ENCODE results near the gene ZNF253. TPM values are rescaled to one million over a fixed set of nuclear protein-coding genes. Genes with fewer than 3 reads are reported as not detected.
"Not testable (repeated sequence)": the region's sequence is repeated elsewhere in the genome, so short reads cannot be mapped to it uniquely, and the experiment has no call there.

ZNF253 gene
- total and polyA plus RNA-seq, 2 experiments from 2014 or later, result 31.4 to 44.7 TPM

DNA sequence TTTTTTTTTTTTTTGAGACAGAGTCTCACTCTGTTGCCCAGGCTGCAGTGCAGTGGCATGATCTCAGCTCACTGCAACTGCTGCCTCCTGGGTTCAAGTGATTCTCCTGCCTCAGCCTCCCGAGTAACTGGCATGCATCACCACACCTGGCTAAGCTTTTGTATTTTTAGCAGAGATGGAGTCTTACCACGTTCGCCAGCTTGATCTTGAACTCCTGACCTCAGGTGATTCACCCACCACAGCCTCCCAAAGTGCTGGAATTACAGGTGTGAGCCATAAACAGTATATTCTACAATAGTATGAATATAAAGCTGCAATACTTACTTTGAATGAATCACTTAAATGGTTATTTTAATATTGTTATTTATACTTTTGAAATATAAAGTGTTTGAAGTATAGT lies 41.9 kb downstream of the ZNF253 start:
- peaks cover 61% of the 10 kb centered on the region for H3K4me1 Mint-ChIP-seq

DNA sequence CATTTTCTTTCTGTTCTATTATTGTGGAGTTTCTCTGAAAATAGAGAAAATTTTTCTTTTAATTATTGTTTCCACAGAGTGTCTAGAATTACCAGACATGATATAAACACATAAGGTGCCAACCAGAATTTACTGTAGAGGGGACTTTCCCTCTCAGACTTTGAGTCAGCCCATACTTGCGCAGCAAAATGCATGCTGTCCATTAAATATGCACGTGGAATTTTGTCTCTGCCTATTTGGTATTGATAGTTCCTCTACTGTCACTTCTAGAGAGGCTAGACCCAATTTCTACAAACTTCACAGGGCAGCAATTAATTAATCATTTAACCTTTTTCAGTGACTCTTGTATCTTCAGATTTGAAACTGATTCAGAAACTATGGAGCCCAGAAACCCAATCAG lies 44.0 kb downstream of the ZNF253 start:
- H3K36me3 ChIP-seq (ENCODE audit: insufficient read depth), result peaks cover 9% of the 10 kb centered on the region; the same call in 1 of the 2 replicates
- H3K9me2 ChIP-seq (ENCODE audit: insufficient read depth), result no peaks in the 10 kb centered on the region
- ATAC-seq, result no peak
- no peak overlapping the region for H2AFZ ChIP-seq
- H3K4me3 ChIP-seq, result no peak overlapping the region
- Mint-ChIP-seq H3K36me3 (ENCODE audit: low read depth) (peaks cover 46% of the 10 kb centered on the region), H3K9me3 (no peaks in the 10 kb centered on the region; the same call in 2 of the 3 replicates), H3K4me1 (peaks cover 45% of the 10 kb centered on the region), H3K4me3 (no peak overlapping the region), H3K27ac (no peak overlapping the region; the same call in 1 of the 2 replicates), H3K27me3 (ENCODE audit: insufficient read depth, low read depth, poor library complexity) (peaks cover 13% of the 10 kb centered on the region)
- H3K4me1 ChIP-seq (ENCODE audit: insufficient read depth), result peaks cover 40% of the 10 kb centered on the region
- no peak for DNase-seq (ENCODE audit: low spot score)
- H3K27me3 ChIP-seq (ENCODE audit: insufficient read depth), result no peaks in the 10 kb centered on the region
- H3K4me2 ChIP-seq, result no peak overlapping the region
- H3K79me2 ChIP-seq (replicated peaks; ENCODE audit: insufficient read depth), result peaks cover 100% of the 10 kb centered on the region
- 0 out of 2 replicates have a peak, but pooled peaks cover 3% of the 10 kb centered on the region for H3F3A ChIP-seq (replicated peaks; ENCODE audit: low read depth)
- no peak overlapping the region for H3K27ac ChIP-seq (ENCODE audit: low read depth)
- no peak for TF ChIP-seq EZH2 (IDR thresholded peaks at IDR 0.05; ENCODE audit: low read depth, unreplicated experiment)
- TF ChIP-seq, protein P1, sequence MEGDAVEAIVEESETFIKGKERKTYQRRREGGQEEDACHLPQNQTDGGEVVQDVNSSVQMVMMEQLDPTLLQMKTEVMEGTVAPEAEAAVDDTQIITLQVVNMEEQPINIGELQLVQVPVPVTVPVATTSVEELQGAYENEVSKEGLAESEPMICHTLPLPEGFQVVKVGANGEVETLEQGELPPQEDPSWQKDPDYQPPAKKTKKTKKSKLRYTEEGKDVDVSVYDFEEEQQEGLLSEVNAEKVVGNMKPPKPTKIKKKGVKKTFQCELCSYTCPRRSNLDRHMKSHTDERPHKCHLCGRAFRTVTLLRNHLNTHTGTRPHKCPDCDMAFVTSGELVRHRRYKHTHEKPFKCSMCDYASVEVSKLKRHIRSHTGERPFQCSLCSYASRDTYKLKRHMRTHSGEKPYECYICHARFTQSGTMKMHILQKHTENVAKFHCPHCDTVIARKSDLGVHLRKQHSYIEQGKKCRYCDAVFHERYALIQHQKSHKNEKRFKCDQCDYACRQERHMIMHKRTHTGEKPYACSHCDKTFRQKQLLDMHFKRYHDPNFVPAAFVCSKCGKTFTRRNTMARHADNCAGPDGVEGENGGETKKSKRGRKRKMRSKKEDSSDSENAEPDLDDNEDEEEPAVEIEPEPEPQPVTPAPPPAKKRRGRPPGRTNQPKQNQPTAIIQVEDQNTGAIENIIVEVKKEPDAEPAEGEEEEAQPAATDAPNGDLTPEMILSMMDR (conservative IDR thresholded peaks at IDR 0.05; ENCODE audit: low read depth in 2 of 2), result no peak
- TF ChIP-seq STAT1 (IDR thresholded peaks at IDR 0.05; ENCODE audit: unreplicated experiment), result no peak
- TF ChIP-seq JUNB (IDR thresholded peaks at IDR 0.05; ENCODE audit: unreplicated experiment), result no peak
- TF ChIP-seq ZNF114 (CRISPR knock-in tag; IDR thresholded peaks at IDR 0.05), result no peak
- no peak for TF ChIP-seq EZH2phosphoT487 (IDR thresholded peaks at IDR 0.05; ENCODE audit: unreplicated experiment)
- no peak for TF ChIP-seq CREB1 (CRISPR knock-in tag; IDR thresholded peaks at IDR 0.05; ENCODE audit: low read depth)
- TF ChIP-seq, protein P2, sequence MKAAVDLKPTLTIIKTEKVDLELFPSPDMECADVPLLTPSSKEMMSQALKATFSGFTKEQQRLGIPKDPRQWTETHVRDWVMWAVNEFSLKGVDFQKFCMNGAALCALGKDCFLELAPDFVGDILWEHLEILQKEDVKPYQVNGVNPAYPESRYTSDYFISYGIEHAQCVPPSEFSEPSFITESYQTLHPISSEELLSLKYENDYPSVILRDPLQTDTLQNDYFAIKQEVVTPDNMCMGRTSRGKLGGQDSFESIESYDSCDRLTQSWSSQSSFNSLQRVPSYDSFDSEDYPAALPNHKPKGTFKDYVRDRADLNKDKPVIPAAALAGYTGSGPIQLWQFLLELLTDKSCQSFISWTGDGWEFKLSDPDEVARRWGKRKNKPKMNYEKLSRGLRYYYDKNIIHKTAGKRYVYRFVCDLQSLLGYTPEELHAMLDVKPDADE (IDR thresholded peaks at IDR 0.05), result no peak
- TF ChIP-seq, protein P3, sequence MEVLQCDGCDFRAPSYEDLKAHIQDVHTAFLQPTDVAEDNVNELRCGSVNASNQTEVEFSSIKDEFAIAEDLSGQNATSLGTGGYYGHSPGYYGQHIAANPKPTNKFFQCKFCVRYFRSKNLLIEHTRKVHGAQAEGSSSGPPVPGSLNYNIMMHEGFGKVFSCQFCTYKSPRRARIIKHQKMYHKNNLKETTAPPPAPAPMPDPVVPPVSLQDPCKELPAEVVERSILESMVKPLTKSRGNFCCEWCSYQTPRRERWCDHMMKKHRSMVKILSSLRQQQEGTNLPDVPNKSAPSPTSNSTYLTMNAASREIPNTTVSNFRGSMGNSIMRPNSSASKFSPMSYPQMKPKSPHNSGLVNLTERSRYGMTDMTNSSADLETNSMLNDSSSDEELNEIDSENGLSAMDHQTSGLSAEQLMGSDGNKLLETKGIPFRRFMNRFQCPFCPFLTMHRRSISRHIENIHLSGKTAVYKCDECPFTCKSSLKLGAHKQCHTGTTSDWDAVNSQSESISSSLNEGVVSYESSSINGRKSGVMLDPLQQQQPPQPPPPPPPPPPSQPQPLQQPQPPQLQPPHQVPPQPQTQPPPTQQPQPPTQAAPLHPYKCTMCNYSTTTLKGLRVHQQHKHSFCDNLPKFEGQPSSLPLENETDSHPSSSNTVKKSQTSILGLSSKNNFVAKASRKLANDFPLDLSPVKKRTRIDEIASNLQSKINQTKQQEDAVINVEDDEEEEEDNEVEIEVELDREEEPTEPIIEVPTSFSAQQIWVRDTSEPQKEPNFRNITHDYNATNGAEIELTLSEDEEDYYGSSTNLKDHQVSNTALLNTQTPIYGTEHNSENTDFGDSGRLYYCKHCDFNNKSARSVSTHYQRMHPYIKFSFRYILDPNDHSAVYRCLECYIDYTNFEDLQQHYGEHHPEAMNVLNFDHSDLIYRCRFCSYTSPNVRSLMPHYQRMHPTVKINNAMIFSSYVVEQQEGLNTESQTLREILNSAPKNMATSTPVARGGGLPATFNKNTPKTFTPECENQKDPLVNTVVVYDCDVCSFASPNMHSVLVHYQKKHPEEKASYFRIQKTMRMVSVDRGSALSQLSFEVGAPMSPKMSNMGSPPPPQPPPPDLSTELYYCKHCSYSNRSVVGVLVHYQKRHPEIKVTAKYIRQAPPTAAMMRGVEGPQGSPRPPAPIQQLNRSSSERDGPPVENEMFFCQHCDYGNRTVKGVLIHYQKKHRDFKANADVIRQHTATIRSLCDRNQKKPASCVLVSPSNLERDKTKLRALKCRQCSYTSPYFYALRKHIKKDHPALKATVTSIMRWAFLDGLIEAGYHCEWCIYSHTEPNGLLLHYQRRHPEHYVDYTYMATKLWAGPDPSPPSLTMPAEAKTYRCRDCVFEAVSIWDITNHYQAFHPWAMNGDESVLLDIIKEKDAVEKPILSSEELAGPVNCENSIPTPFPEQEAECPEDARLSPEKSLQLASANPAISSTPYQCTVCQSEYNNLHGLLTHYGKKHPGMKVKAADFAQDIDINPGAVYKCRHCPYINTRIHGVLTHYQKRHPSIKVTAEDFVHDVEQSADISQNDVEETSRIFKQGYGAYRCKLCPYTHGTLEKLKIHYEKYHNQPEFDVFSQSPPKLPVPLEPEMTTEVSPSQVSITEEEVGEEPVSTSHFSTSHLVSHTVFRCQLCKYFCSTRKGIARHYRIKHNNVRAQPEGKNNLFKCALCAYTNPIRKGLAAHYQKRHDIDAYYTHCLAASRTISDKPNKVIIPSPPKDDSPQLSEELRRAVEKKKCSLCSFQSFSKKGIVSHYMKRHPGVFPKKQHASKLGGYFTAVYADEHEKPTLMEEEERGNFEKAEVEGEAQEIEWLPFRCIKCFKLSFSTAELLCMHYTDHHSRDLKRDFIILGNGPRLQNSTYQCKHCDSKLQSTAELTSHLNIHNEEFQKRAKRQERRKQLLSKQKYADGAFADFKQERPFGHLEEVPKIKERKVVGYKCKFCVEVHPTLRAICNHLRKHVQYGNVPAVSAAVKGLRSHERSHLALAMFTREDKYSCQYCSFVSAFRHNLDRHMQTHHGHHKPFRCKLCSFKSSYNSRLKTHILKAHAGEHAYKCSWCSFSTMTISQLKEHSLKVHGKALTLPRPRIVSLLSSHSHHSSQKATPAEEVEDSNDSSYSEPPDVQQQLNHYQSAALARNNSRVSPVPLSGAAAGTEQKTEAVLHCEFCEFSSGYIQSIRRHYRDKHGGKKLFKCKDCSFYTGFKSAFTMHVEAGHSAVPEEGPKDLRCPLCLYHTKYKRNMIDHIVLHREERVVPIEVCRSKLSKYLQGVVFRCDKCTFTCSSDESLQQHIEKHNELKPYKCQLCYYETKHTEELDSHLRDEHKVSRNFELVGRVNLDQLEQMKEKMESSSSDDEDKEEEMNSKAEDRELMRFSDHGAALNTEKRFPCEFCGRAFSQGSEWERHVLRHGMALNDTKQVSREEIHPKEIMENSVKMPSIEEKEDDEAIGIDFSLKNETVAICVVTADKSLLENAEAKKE (CRISPR knock-in tag; IDR thresholded peaks at IDR 0.05), result no peak
- TF ChIP-seq POLR2AphosphoS5 (IDR thresholded peaks at IDR 0.05; ENCODE audit: low read depth), result no peak
- H4K20me1 ChIP-seq (replicated peaks; ENCODE audit: insufficient read depth), result peaks cover 98% of the 10 kb centered on the region

More for the DNA sequence above, 41.9 kb downstream of the ZNF253 start:
- H2AFZ ChIP-seq; H3K4me3 Mint-ChIP-seq; H3F3A ChIP-seq (replicated peaks; ENCODE audit: low read depth); DNase-seq (ENCODE audit: low spot score); H3K4me3 ChIP-seq; H3K27ac Mint-ChIP-seq; H3K27ac ChIP-seq (ENCODE audit: low read depth); ATAC-seq; H3K4me2 ChIP-seq; H3K9me3 Mint-ChIP-seq; H3K36me3 ChIP-seq (ENCODE audit: insufficient read depth); H3K27me3 ChIP-seq (ENCODE audit: insufficient read depth); H3K9me2 ChIP-seq (ENCODE audit: insufficient read depth): not testable (repeated sequence)
- H4K20me1 ChIP-seq (replicated peaks; ENCODE audit: insufficient read depth), result peaks cover 95% of the 10 kb centered on the region
- H3K27me3 Mint-ChIP-seq (ENCODE audit: insufficient read depth, low read depth, poor library complexity), result peaks cover 16% of the 10 kb centered on the region
- H3K79me2 ChIP-seq (replicated peaks; ENCODE audit: insufficient read depth), result peaks cover 100% of the 10 kb centered on the region
- H3K4me1 ChIP-seq (ENCODE audit: insufficient read depth), result peaks cover 57% of the 10 kb centered on the region
- H3K36me3 Mint-ChIP-seq (ENCODE audit: low read depth), result peaks cover 52% of the 10 kb centered on the region
